Measurements from ENCODE around the gene DENND4C. TPM values are rescaled to one million over a fixed set of nuclear protein-coding genes. Genes with fewer than 3 reads are reported as not detected.
"Not testable (repeated sequence)": the region's sequence is repeated elsewhere in the genome, so short reads cannot be mapped to it uniquely, and the experiment has no call there.

DENND4C gene
- 10.6 and 14.8 TPM in 2 replicates for total RNA-seq (2014; rRNA removed; shearing (Covaris generic))

DNA sequence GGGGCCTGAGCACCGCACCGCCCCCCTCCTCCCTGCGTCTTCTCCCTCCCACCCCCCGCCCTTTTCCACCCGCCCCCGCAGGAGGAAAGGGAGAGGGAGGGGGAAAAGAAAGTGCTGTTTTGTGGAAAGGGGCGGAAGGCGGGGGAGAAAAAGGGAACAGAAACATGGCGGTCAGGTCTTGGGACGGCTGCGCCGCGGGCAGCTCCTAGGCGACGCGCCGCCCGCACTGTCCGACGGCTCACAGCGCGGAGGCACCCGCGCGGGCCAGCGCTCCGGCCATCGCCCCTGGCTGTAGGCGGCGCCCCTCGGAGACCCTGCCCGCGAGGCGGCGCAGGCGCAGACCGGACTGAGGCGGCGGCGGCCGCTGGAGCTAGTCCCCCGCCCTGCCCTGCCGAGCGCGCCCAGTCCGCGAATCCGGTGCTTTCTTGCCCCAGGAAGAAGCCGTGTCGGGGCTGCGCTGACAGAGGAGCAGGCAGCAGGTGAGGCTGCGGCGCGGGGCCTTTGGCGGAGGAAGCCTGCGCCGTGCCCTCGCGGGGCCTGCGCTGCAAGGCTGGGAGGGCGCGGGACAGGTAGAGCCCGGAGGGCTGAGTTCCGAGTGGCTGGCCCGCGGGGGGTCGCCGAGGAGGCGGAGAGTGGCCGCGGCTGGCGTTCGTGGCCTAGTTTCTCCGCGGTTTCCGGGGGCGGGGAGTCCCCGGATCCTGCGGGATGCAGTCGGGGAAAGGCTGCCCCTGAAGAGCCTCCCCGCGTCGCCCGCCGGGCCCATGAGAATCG is at the start of gene DENND4C:
Gene DENND4C, plus strand, starts transcription at position 339 of the 771 bp plus-strand sequence. CDS start 45,482 bp downstream, outside the sequence.
- H3K27me3 ChIP-seq (replicated peaks) = no peaks in the 10 kb centered on the region
- H3K27ac ChIP-seq = peak within 1 kb of the TSS; percentile 80
- 0 out of 2 replicates have a peak, but pooled peaks cover 5% of the 10 kb centered on the region for H3K4me1 ChIP-seq (replicated peaks)
- peak; percentile 63 to 68 for DNase-seq (ENCODE audit: low read depth in 1 of 2, low spot score in 2 of 2)
- peak within 1 kb of the TSS; percentile 94 for H3K4me3 ChIP-seq
- H3K36me3 ChIP-seq = peaks cover 6% of the 10 kb centered on the region; the same call in 1 of the 2 replicates
- no peaks in the 10 kb centered on the region for H3K9me3 ChIP-seq (replicated peaks)

- no peak for DNase-seq (ENCODE audit: low read depth in 1 of 2, low spot score in 2 of 2)
- no peaks in the 10 kb centered on the region for H3K27me3 ChIP-seq (replicated peaks)
Observed at GRCh38 chr9:19180991-19181390, 49.5 kb upstream of the DENND4C start.

GRCh38 chr9:19181561-19181960 is 48.9 kb upstream of the DENND4C start:
- Histone ChIP-seq H3K27me3 (replicated peaks) (no peaks in the 10 kb centered on the region), H3K36me3 (no peaks in the 10 kb centered on the region), H3K4me1 (replicated peaks) (peaks cover 15% of the 10 kb centered on the region), H3K4me3 (no peak overlapping the region), H3K27ac (no peak overlapping the region), H3K9me3 (replicated peaks) (no peaks in the 10 kb centered on the region)
- DNase-seq (ENCODE audit: low read depth in 1 of 2, low spot score in 2 of 2) = no peak

More at GRCh38 chr9:19180991-19181390, 49.5 kb upstream of the DENND4C start:
- Histone ChIP-seq H3K27ac (no peak overlapping the region), H3K4me3 (no peak overlapping the region), H3K4me1 (replicated peaks) (peaks cover 15% of the 10 kb centered on the region), H3K9me3 (replicated peaks) (no peaks in the 10 kb centered on the region), H3K36me3 (no peaks in the 10 kb centered on the region)

- Histone ChIP-seq H3K4me1 (replicated peaks) (peaks cover 15% of the 10 kb centered on the region), H3K27ac (peak overlapping the region; percentile 68), H3K36me3 (no peaks in the 10 kb centered on the region), H3K27me3 (replicated peaks) (no peaks in the 10 kb centered on the region), H3K4me3 (no peak overlapping the region), H3K9me3 (replicated peaks) (no peaks in the 10 kb centered on the region)
- DNase-seq (ENCODE audit: low read depth in 1 of 2, low spot score in 2 of 2) = peak; percentile 74
Observed at GRCh38 chr9:19184144-19184917, 46.2 kb upstream of the DENND4C start.

- no peak for DNase-seq (ENCODE audit: low read depth in 1 of 2, low spot score in 2 of 2)
- H3K27me3 ChIP-seq (replicated peaks) = no peaks in the 10 kb centered on the region
- no peaks in the 10 kb centered on the region for H3K9me3 ChIP-seq (replicated peaks)
- no peak overlapping the region for H3K27ac ChIP-seq
- H3K36me3 ChIP-seq = no peaks in the 10 kb centered on the region
- peaks cover 15% of the 10 kb centered on the region for H3K4me1 ChIP-seq (replicated peaks)
- no peak overlapping the region for H3K4me3 ChIP-seq
Observed at GRCh38 chr9:19185191-19185590, 45.3 kb upstream of the DENND4C start.

- Histone ChIP-seq H3K9me3 (replicated peaks) (no peaks in the 10 kb centered on the region), H3K27ac (no peak overlapping the region), H3K36me3 (no peaks in the 10 kb centered on the region), H3K4me3 (no peak overlapping the region), H3K27me3 (replicated peaks) (no peaks in the 10 kb centered on the region), H3K4me1 (replicated peaks) (peaks cover 15% of the 10 kb centered on the region)
- no peak for DNase-seq (ENCODE audit: low read depth in 1 of 2, low spot score in 2 of 2)
Observed at GRCh38 chr9:19186232-19186631, 44.3 kb upstream of the DENND4C start.

DNA sequence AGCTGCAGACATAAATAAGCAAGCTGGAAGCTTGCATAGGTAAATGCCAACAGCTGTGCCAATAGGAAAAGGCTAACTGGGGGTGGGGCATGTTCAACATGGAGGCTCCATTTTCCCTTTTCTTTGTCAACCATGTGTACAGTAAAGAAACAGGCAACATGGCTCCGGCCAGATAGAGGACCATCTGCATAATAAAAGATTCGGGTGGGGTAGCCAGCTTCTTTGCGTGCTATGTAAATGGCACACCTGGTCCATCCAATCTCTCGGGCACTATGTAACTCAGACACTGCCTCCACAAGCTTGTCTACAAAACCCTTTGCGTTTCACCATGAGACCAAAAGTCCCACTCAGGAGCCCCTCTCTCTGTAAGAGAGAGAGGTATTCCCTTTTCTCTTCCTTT is 41.7 kb upstream of the DENND4C start:
- no peaks in the 10 kb centered on the region for H3K27me3 ChIP-seq (replicated peaks)

GRCh38 chr9:19192202-19193028 is 38.1 kb upstream of the DENND4C start:
- Histone ChIP-seq H3K9me3 (replicated peaks) (no peaks in the 10 kb centered on the region), H3K27ac (no peak overlapping the region), H3K36me3 (no peaks in the 10 kb centered on the region), H3K27me3 (replicated peaks) (no peaks in the 10 kb centered on the region), H3K4me3 (no peak overlapping the region), H3K4me1 (replicated peaks) (no peaks in the 10 kb centered on the region)
- no peak for DNase-seq (ENCODE audit: low read depth in 1 of 2, low spot score in 2 of 2)

More for the DNA sequence above, 41.7 kb upstream of the DENND4C start:
- Histone ChIP-seq H3K27ac (no peak overlapping the region), H3K36me3 (no peaks in the 10 kb centered on the region), H3K4me3 (no peak overlapping the region), H3K4me1 (replicated peaks) (peaks cover 12% of the 10 kb centered on the region), H3K9me3 (replicated peaks) (no peaks in the 10 kb centered on the region)
- DNase-seq (ENCODE audit: low read depth in 1 of 2, low spot score in 2 of 2) = no peak

DNA sequence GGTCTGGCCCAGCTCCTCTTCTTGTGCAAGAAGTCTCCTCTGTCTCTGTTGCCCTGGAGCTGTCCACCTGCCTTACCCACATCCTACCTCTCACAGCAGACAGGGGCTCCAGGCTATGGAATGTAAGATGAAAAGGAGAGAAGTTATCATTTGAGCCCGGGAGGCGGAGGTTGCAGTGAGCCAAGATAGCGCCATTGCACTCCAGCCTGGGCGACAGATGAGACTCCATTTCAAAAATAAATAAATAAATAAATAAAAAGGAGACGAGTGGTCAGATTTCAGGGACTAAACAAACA is 37.5 kb upstream of the DENND4C start:
- Histone ChIP-seq H3K27me3 (replicated peaks) (no peaks in the 10 kb centered on the region), H3K9me3 (replicated peaks) (no peaks in the 10 kb centered on the region), H3K36me3 (no peaks in the 10 kb centered on the region), H3K27ac (no peak overlapping the region), H3K4me3 (no peak overlapping the region), H3K4me1 (replicated peaks) (no peaks in the 10 kb centered on the region)
- no peak for DNase-seq (ENCODE audit: low read depth in 1 of 2, low spot score in 2 of 2)

DNA sequence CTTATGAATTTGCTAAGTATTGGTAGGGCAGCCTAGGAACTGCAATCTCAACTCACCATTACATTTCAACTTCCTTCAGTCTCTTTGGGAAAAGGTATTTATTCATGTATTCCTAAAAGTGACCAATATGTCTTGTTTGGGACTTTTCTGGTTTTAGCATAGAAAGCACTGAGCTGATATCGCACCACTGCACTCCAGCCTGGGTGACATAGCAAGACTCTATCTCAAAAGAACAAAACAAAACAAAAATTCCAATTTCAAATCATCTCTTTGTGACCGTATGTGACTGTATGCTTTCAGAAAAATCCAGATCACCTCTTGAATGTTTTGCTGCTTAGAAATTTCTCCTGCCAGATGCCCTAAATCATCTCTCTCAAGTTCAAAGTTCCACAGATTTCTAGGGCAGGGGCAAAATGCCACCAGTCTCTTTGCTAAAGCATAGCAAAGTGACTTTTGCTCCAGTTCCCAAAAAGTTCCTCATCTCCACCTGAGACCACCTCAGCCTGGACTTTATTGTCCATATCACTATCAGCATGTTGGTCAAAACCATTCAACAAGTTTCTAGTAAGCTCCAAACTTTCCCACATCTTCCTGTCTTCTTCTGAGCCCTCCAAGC is 37.0 kb upstream of the DENND4C start:
- H3K9me3 ChIP-seq (replicated peaks); H3K4me1 ChIP-seq (replicated peaks); DNase-seq (ENCODE audit: low read depth in 1 of 2, low spot score in 2 of 2); H3K4me3 ChIP-seq; H3K27me3 ChIP-seq (replicated peaks); H3K27ac ChIP-seq; H3K36me3 ChIP-seq: not testable (repeated sequence)

- Histone ChIP-seq H3K36me3 (no peaks in the 10 kb centered on the region), H3K27me3 (replicated peaks) (no peaks in the 10 kb centered on the region), H3K4me3 (no peak overlapping the region), H3K4me1 (replicated peaks) (no peaks in the 10 kb centered on the region), H3K9me3 (replicated peaks) (no peaks in the 10 kb centered on the region), H3K27ac (no peak overlapping the region)
- no peak for DNase-seq (ENCODE audit: low read depth in 1 of 2, low spot score in 2 of 2)
Observed at GRCh38 chr9:19198406-19198805, 32.1 kb upstream of the DENND4C start.

- Histone ChIP-seq H3K4me1 (replicated peaks) (no peaks in the 10 kb centered on the region), H3K27ac (no peak overlapping the region), H3K4me3 (no peak overlapping the region), H3K27me3 (replicated peaks) (no peaks in the 10 kb centered on the region), H3K36me3 (no peaks in the 10 kb centered on the region), H3K9me3 (replicated peaks) (no peaks in the 10 kb centered on the region)
- DNase-seq (ENCODE audit: low read depth in 1 of 2, low spot score in 2 of 2) = no peak
Observed at GRCh38 chr9:19199012-19199411, 31.5 kb upstream of the DENND4C start.

DNA sequence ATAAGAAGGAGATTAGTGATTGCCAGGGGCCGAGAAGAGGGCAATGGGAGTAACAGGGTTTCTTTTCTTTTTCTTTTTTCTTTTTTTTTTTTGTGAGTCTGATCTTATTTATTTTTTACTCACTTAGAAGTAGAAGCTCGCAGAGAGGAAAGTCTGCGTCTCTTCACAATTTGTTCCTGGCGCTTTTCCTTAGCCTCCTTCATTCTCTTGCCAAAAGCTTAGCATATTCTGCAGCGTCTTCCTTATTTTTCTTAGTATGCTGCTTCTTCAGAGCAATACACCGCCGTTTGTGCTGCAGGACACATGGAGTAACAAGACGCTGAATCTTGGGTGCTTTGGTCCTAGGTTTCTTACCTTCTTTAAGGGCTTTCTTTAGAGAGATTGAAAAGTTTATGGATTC is 30.3 kb upstream of the DENND4C start:
- DNase-seq (ENCODE audit: low read depth in 1 of 2, low spot score in 2 of 2) = no peak
- Histone ChIP-seq H3K27ac (no peak overlapping the region), H3K4me1 (replicated peaks) (no peaks in the 10 kb centered on the region), H3K4me3 (no peak overlapping the region), H3K27me3 (replicated peaks) (no peaks in the 10 kb centered on the region), H3K9me3 (replicated peaks) (no peaks in the 10 kb centered on the region), H3K36me3 (no peaks in the 10 kb centered on the region)

Measured in SJSA1 (cell line).